Neural crest cell (in vitro differentiated cells): ENCODE data around the gene ROBO2. TPM values are rescaled to one million over a fixed set of nuclear protein-coding genes. Genes with fewer than 3 reads are reported as not detected.

Source experiments
- DNase-seq: peaks from one replicate; pipeline ENCODE4 v3.0.0; 2021; ENCODE audit warnings: low read depth, mixed read lengths, low spot score
- H3K27ac Mint-ChIP-seq: one replicate; pipeline ENCODE4 v1.8.0; 2021; ENCODE audit warnings: mild to moderate bottlenecking, mixed read lengths; ENCODE audit not compliant: unreplicated experiment
- H3K27me3 Mint-ChIP-seq: 2 replicates; pipeline ENCODE4 v1.8.0; 2021; ENCODE audit warnings: low read depth, mild to moderate bottlenecking, mixed read lengths
- H3K36me3 Mint-ChIP-seq: 2 replicates; pipeline ENCODE4 v1.8.0; 2021; ENCODE audit warnings: low read depth, mild to moderate bottlenecking, mixed read lengths
- H3K4me1 Mint-ChIP-seq: 2 replicates; pipeline ENCODE4 v1.8.0; 2021; ENCODE audit warnings: mixed read lengths
- H3K4me3 Mint-ChIP-seq: one replicate; pipeline ENCODE4 v1.8.0; 2021; ENCODE audit warnings: mild to moderate bottlenecking, mixed read lengths
- H3K9me3 Mint-ChIP-seq: 2 replicates; pipeline ENCODE4 v1.8.0; 2021; ENCODE audit warnings: mixed read lengths
- CTCF ChIP-seq: fragments of 200-600 bp; sonication (generic); conservative IDR thresholded peaks from 2 replicates; pipeline ENCODE4 v1.5.0; 2021; ENCODE audit warnings: antibody characterized with exemption, mild to moderate bottlenecking
- total RNA-seq: library from RNA; stranded (reverse); gene quantifications from 2 replicates; pipeline ENCODE4 v1.2.1, GENCODE V29; 2021

ROBO2 gene
- total RNA-seq, 1 donor from 2014 or later: 27.9 TPM

- no peak for TF ChIP-seq CTCF
- Mint-ChIP-seq H3K36me3 (peaks cover 11% of the 10 kb centered on the region), H3K4me1 (peaks cover 5% of the 10 kb centered on the region)
Observed at GRCh38 chr3:77475507-77475906, 435.6 kb downstream of the ROBO2 start.

GRCh38 chr3:77479021-77479420 is 439.1 kb downstream of the ROBO2 start:
- Mint-ChIP-seq H3K27ac (no peak overlapping the region), H3K4me1 (peaks cover 5% of the 10 kb centered on the region), H3K4me3 (no peak overlapping the region), H3K9me3 (peaks cover 2% of the 10 kb centered on the region), H3K36me3 (peaks cover 8% of the 10 kb centered on the region), H3K27me3 (no peaks in the 10 kb centered on the region)
- TF ChIP-seq CTCF: no peak
- no peak for DNase-seq

More at GRCh38 chr3:77475507-77475906, 435.6 kb downstream of the ROBO2 start:
- H3K4me3 Mint-ChIP-seq: no peak overlapping the region
- no peaks in the 10 kb centered on the region for H3K27me3 Mint-ChIP-seq
- H3K9me3 Mint-ChIP-seq: peaks cover 5% of the 10 kb centered on the region
- H3K27ac Mint-ChIP-seq: no peak overlapping the region
- DNase-seq: no peak

- H3K9me3 Mint-ChIP-seq: peaks cover 11% of the 10 kb centered on the region
- H3K4me3 Mint-ChIP-seq: no peak overlapping the region
- no peak for DNase-seq
- H3K36me3 Mint-ChIP-seq: peaks cover 19% of the 10 kb centered on the region
- no peak overlapping the region for H3K27ac Mint-ChIP-seq
- no peak for TF ChIP-seq CTCF
- H3K4me1 Mint-ChIP-seq: no peaks in the 10 kb centered on the region
- no peaks in the 10 kb centered on the region for H3K27me3 Mint-ChIP-seq
Observed at GRCh38 chr3:77489216-77489615, 449.3 kb downstream of the ROBO2 start.

GRCh38 chr3:77491961-77492360 is 452.1 kb downstream of the ROBO2 start:
- H3K4me3 Mint-ChIP-seq: no peak overlapping the region
- H3K9me3 Mint-ChIP-seq: peaks cover 7% of the 10 kb centered on the region
- no peak for TF ChIP-seq CTCF
- H3K4me1 Mint-ChIP-seq: no peaks in the 10 kb centered on the region
- H3K27ac Mint-ChIP-seq: no peak overlapping the region
- DNase-seq: no peak
- peaks cover 9% of the 10 kb centered on the region for H3K36me3 Mint-ChIP-seq
- H3K27me3 Mint-ChIP-seq: no peaks in the 10 kb centered on the region

GRCh38 chr3:77500721-77501120 is 460.8 kb downstream of the ROBO2 start:
- H3K4me1 Mint-ChIP-seq: no peaks in the 10 kb centered on the region
- H3K27ac Mint-ChIP-seq: no peak overlapping the region
- no peaks in the 10 kb centered on the region for H3K27me3 Mint-ChIP-seq
- no peak for DNase-seq
- no peaks in the 10 kb centered on the region for H3K36me3 Mint-ChIP-seq
- TF ChIP-seq CTCF: no peak
- no peaks in the 10 kb centered on the region for H3K9me3 Mint-ChIP-seq
- H3K4me3 Mint-ChIP-seq: no peak overlapping the region

- DNase-seq: no peak
- no peak for TF ChIP-seq CTCF
- H3K4me3 Mint-ChIP-seq: no peak overlapping the region
- no peak overlapping the region for H3K27ac Mint-ChIP-seq
- peaks cover 3% of the 10 kb centered on the region for H3K4me1 Mint-ChIP-seq
- H3K27me3 Mint-ChIP-seq: no peaks in the 10 kb centered on the region
- H3K36me3 Mint-ChIP-seq: no peaks in the 10 kb centered on the region
- no peaks in the 10 kb centered on the region for H3K9me3 Mint-ChIP-seq
Observed at GRCh38 chr3:77506384-77506783, 466.5 kb downstream of the ROBO2 start.
